ENCODE measurements around the gene TBC1D22A.
"Not testable (repeated sequence)": the region's sequence is repeated elsewhere in the genome, so short reads cannot be mapped to it uniquely, and the experiment has no call there.

TBC1D22A gene

GRCh38 chr22:47047321-47048122 is 285.1 kb downstream of the TBC1D22A start:
- DNase-seq (ENCODE audit: low read depth in 2 of 2): no peak

- DNase-seq (ENCODE audit: low read depth in 2 of 2): no peak
Observed at GRCh38 chr22:47048123-47049077, 285.9 kb downstream of the TBC1D22A start.

GRCh38 chr22:47049078-47049624 is 286.7 kb downstream of the TBC1D22A start:
- no peak for DNase-seq (ENCODE audit: low read depth in 2 of 2)

DNA sequence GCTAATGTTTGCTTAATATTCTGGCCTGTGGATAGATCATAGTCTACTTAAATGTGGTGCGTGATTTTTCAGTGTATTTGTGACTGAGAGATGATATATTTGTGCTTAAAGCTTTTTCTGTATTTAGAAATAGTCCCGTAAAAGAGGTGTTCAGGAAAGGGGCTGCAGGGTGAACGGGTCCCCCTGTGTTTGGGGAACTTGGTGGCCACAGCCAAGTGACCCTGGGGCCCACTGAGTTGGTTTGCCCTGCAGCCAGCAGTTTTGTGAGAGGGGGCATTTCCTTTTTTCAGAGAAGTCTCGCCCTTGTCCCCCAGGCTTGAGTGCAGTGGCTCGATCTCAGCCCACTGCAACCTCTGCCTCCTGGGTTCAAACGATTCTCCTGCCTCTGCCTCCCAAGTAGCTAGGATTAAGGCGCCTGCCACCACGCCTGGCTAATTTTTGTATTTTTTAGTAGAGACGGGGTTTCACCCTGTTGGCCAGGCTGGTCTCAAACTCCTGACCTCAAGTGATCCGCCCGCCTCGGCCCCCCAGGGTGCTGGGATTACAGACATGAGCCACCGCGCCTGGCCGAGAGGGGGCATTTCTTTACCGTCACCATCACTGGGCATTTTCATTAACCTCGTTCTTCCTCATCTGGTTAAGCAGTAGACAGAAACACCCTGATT is 287.4 kb downstream of the TBC1D22A start:
- DNase-seq (ENCODE audit: low read depth in 2 of 2): not testable (repeated sequence)

DNA sequence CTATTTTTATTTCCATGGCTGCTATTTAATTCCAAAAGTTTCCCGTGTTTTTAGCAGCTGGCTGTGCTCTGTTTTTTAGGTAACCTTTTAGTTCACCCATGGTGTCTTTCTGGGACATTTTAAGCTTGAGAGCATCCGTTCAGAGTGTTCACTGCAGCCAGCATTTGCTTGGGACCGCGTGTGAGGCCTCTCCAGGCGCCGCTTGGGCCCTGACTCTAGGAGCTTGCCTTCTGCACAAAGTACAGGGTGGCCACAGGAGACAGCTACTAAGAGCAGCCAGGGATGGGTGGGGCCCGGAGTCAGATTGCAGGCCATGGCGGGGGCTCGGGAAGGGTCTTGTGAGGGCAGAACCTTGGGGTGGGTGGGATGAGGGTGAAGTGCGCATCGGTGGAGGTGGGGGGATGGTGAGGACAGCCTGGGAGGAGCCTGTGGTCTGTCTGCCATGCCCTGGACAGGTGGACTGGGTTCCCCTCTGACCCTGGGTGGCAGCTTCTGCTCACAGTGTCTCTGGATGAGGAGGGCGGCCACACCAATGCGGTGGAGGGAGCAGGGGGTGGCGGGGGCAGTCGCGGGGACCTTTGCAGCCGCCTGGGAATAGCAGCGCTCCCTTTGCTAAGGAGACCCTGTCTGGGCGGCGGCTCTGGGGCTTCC is 288.1 kb downstream of the TBC1D22A start:
- DNase-seq (ENCODE audit: low read depth in 2 of 2): no peak

GRCh38 chr22:47051441-47052071 is 289.1 kb downstream of the TBC1D22A start:
- DNase-seq (ENCODE audit: low read depth in 2 of 2): no peak

DNA sequence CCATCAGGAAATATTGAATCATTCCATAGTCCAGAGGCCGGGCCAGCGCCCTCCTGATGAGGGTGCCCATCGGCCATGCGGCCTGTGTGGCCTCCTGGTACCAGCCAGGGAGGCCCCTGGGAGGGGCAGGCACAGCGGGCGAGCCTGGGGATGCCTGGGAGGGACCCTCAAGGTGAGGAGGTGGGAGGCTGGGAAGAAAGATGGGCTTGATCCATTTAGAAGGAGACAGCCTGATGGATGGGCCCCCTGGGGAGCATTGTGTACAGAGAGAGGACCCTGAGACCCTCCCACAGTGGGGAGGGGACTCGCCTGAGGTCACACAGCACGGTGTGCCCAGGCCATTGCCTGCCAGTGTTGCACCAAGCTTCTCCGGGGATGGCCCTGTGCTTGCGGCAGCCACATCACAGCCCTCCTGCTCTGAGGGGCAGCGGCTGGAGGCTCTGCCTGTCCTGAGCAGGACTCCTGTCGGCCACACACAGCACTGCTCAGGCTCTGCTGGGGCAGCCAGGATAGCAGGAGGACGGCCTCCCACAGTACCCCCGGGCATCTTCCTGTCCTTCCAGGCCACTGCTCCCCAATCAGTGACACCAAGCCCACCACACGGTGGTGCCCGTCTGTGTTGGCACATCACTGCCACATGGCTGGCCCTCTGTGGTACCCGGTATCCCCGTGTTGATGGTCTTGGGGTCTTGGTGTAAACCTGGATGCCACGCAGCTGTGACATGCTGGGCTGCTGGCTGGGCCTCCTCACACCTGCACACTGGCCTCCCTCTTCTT is 290.0 kb downstream of the TBC1D22A start:
- no peak for DNase-seq (ENCODE audit: low read depth in 2 of 2)

GRCh38 chr22:47053013-47053725 is 290.7 kb downstream of the TBC1D22A start:
- no peak for DNase-seq (ENCODE audit: low read depth in 2 of 2)

DNA sequence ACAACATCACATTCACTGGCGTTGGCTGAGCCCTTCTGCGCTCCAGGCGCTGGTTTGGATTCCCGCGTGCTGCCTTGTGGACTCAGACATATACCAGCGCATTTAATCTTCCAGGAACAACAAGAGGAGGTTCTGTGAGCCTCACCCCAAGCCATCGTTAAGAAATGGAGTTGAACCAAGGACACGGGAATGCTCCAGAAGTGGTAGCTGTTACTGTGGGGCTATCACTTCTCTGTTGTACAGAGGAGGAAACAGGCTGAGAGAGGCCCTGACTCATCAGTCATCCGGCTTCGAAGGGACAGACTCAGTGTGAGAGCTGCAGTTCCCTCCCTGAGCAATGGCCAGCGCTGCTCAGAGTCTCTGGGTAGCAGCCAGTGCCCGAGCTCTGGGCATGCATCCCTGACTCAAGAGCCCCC is 291.3 kb downstream of the TBC1D22A start:
- peak; percentile 20 to 26 for DNase-seq (ENCODE audit: low read depth in 2 of 2)

DNA sequence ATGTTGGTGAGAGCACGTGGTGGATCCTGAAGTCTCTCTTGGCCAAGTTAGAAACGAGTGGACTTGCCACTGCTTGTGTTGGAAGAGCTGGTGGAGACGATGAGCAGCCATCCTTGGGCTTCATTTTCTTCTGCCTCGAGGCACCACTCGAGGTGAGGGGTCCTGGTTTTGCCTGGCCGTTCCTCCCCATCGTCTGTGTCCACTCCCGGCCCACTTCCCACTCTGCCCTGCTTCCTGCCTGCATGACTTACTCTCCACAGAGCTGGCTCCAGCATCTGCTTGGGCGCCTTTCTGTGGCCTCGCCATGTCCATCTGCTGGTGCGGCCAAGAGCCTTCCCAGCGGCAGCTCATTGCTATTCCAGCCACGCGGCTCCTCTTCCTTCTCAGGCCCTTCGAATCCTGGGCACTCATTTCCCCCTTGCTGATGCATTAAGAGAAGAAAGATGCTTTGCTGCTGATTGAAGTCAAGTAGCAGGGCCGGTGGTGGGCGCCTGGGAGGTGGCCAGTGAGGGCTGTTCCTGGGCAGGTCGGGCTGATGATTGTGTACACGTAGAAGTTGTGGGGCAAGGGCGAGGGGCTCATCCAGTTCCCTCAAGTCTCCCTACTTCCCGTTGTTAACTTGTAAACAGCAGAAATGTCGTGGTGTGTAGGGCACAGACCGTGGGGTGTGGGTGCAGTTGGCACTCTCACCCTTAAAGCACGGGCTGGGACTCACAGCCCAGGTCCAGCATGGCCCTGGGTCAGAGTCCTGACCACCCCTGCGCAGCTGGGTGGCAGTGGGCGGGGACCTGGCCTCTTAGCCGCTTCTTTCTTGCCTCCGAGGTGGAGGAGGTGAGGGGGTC is 292.0 kb downstream of the TBC1D22A start:
- DNase-seq (ENCODE audit: low read depth in 2 of 2): no peak

DNA sequence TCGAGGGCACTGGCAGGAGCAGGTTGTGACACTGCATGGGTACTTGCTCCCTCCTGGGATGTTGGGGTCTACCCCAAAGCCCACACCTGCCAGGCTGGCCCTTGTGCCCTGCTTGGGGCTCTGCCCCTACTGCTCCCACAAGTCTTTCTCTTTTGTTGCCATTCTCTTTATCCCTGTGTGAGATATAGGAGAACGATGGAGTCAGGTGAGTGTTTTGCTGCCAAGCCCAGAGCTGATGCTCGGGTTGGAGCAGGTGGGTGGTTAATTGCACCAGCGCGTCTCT is 292.6 kb downstream of the TBC1D22A start:
- DNase-seq (ENCODE audit: low read depth in 2 of 2): no peak

GRCh38 chr22:47055461-47055860 is 293.0 kb downstream of the TBC1D22A start:
- DNase-seq (ENCODE audit: low read depth in 2 of 2): no peak

GRCh38 chr22:47055921-47056320 is 293.5 kb downstream of the TBC1D22A start:
- DNase-seq (ENCODE audit: low read depth in 2 of 2): no peak

GRCh38 chr22:47056361-47056760 is 293.9 kb downstream of the TBC1D22A start:
- no peak for DNase-seq (ENCODE audit: low read depth in 2 of 2)

DNA sequence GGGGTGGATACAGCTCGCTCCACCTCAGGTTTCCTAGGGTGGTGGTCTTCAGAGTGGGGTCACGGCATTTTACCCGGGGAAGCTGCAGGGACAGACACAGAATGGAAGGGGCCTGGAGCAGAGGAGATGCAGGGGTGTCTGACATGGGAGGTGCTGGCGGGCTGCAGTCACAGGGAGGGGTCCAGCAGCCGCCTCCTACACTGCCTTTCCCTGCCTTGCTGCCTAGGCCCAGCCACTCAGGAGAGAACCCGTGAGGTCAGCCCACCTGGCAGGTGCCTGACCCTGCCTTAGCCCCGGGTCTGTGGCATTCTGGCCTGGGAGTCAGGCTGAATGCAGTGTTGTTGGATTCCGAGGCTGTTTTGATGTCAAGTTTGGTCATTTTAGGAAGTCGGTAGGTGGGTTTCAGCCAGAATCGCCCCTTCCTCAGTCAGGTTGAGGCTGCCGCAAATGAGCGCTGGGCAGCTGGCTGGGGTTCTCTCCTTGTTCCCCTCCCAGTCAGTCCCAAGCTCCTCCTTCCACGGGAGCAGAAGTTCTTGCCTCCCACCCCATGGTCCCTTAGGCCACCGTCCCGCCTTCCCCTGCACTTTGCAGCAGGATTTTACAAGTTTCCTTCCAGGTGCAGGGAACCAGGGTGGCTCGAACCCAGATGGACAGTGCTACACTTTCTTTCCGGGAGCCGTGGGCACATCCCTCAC is 294.5 kb downstream of the TBC1D22A start:
- no peak for DNase-seq (ENCODE audit: low read depth in 2 of 2)

- no peak for DNase-seq (ENCODE audit: low read depth in 2 of 2)
Observed at GRCh38 chr22:47057916-47058585, 295.6 kb downstream of the TBC1D22A start.

- no peak for DNase-seq (ENCODE audit: low read depth in 2 of 2)
Observed at GRCh38 chr22:47059076-47059475, 296.6 kb downstream of the TBC1D22A start.
